Activated T-helper 2 cell treated with anti-CD3 and anti-CD28 coated beads, Interferon-gamma antibody, Interleukin-2, Interleukin-4, amounts not matched to agents 10 μg/mL and 5 μg/mL and 100 μg/mL, durations not matched to agents 14 hours and 24 hours and 36 hours (primary cell): ENCODE results near the gene MRAP2. TPM values are rescaled to one million over a fixed set of nuclear protein-coding genes. Genes with fewer than 3 reads are reported as not detected.

Experiments used
- DNase-seq: peaks from one replicate; pipeline ENCODE4 v3.0.0; 2021; ENCODE audit warnings: low spot score
- H3K27ac Mint-ChIP-seq: one replicate; pipeline ENCODE4 v1.8.0; 2021; ENCODE audit warnings: mixed read lengths
- H3K27me3 Mint-ChIP-seq: one replicate; pipeline ENCODE4 v1.8.0; 2021; ENCODE audit warnings: low read depth, mixed read lengths
- H3K36me3 Mint-ChIP-seq: one replicate; pipeline ENCODE4 v1.8.0; 2021; ENCODE audit warnings: low read depth, mixed read lengths
- H3K4me1 Mint-ChIP-seq: one replicate; pipeline ENCODE4 v1.8.0; 2021; ENCODE audit warnings: low read depth, mixed read lengths
- H3K4me3 Mint-ChIP-seq: one replicate; pipeline ENCODE4 v1.8.0; 2021; ENCODE audit warnings: low read depth, mild to moderate bottlenecking, moderate library complexity, mixed read lengths
- H3K9me3 Mint-ChIP-seq: one replicate; pipeline ENCODE4 v1.8.0; 2021; ENCODE audit warnings: mixed read lengths
- intact Hi-C: fragments of 100-400 bp; cut with micrococcal nuclease; formaldehyde crosslinking; loops from one replicate; pipeline ENCODE4 v1.15.1; 2023
- total RNA-seq: library from RNA; stranded (reverse); gene quantifications from 2 replicates; pipeline ENCODE4 v1.2.3, GENCODE V29; 2022

MRAP2 gene
- total RNA-seq, 1 donor from 2014 or later = 0.07 TPM

DNA sequence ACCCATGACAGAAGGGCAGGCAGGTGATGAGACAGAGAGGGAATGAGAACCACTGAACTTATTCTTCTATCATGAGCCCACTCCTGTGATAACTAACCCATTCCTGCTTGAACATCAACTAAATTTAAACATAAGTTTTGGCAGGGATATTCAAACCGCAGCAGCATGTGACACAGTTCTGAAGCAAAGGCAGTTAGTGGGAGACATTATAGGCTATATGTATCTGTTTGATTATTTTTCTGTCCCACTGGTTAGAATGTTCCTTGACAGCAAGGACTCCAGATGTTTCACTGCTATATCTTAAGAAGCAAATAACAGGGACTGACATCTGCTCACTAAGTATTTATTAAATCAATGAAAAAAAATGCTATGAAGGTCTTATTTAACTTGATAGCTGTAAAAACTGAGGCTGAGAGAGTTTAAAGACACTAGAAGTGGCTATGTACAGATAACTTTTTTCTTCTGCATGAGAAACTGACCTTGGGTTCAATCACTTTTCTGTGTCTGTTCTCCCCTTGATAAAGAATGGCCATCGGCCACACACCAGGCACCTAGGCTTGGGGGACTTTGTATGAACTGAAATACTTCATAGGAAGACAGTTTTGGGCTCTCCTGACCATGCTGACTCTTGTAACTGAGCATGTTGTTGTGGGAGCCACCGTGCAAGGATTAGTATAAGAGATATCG, 102.9 kb downstream of the MRAP2 start:
- no peak overlapping the region for H3K4me3 Mint-ChIP-seq
- H3K4me1 Mint-ChIP-seq = peaks cover 4% of the 10 kb centered on the region
- intact Hi-C loops = no loop called here
- DNase-seq = no peak
- H3K36me3 Mint-ChIP-seq = no peaks in the 10 kb centered on the region
- no peak overlapping the region for H3K27ac Mint-ChIP-seq
- peaks cover 2% of the 10 kb centered on the region for H3K9me3 Mint-ChIP-seq
- H3K27me3 Mint-ChIP-seq = no peaks in the 10 kb centered on the region

DNA sequence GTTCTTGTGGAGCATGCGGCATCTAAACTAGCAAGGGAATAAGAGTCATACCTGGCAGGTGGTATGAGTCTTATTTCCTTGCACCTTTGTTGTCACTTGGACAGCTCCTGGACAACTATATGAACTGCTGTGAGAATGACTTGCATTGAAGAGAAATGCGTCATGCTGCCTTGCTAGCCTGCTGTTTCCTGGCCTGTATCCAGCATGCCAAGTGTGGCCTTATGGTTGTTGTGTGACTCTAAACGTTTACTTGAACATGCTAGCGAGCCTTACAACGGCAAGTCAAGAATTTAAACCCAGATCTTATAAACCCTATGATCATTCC, 103.4 kb downstream of the MRAP2 start:
- H3K9me3 Mint-ChIP-seq = no peaks in the 10 kb centered on the region
- H3K4me3 Mint-ChIP-seq = no peak overlapping the region
- no peak for DNase-seq
- H3K27me3 Mint-ChIP-seq = no peaks in the 10 kb centered on the region
- H3K4me1 Mint-ChIP-seq = peaks cover 4% of the 10 kb centered on the region
- H3K36me3 Mint-ChIP-seq = no peaks in the 10 kb centered on the region
- no peak overlapping the region for H3K27ac Mint-ChIP-seq
- intact Hi-C loops = no loop called here

DNA sequence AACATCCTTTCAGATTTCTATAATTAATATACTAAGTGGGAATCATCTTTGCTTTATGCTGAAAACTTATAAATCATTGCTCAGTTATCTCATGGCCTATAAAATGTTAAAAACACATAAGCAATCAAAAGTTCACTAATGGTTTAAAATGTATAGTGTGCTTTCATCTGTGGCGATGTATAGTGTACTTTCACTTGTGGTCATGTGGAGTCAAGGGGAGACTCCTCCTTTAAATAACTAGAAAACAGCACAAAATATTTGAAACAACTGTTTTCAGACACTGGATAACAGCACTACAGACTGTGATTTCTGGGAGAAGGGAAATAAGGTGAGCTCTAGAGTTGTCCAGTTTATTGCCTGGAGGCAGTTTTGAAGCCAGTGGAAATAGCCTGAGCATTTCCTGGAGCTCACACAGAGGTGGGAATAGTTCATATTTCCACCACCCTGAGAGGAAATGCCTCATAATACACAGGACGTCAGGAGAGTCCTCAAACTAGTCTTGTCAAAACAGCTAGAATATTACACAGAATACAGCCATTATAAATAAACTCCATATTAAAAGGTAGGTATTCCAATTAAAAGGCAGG, 104.5 kb downstream of the MRAP2 start:
- Mint-ChIP-seq H3K4me3 (no peak overlapping the region), H3K4me1 (peaks cover 4% of the 10 kb centered on the region), H3K27me3 (no peaks in the 10 kb centered on the region), H3K27ac (no peak overlapping the region), H3K9me3 (no peaks in the 10 kb centered on the region), H3K36me3 (no peaks in the 10 kb centered on the region)
- DNase-seq = no peak
- intact Hi-C loops = no loop called here

DNA sequence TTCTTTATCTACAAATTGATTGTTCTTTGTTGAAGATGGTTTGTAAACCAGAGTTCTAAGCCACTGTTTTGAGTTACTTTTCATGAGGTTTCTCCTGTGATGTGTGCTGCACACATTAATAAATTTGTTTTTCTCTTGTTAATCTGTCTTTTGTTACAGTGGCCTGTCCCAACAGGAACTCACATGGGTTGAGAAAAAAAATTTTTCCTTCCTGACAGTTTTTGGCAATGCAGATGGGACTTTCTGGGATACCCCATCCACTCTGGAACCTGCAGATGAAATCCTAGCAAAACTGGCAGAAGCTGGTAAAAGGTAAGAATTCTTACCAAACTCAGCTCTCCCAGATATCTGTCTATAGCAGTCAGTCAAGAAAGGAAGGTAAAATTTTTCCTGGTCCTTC, 105.7 kb downstream of the MRAP2 start:
- DNase-seq = no peak
- Mint-ChIP-seq H3K4me3 (no peak overlapping the region), H3K36me3 (no peaks in the 10 kb centered on the region), H3K4me1 (peaks cover 4% of the 10 kb centered on the region), H3K27ac (no peak overlapping the region), H3K27me3 (no peaks in the 10 kb centered on the region), H3K9me3 (no peaks in the 10 kb centered on the region)
- intact Hi-C loops = no loop called here

Other genes starting within 250 kb of the MRAP2 start
- gene RIPPLY2, start 180.4 kb upstream of the MRAP2 start, total RNA-seq = not detected in 2 replicates
- 28.9 and 29.9 TPM in 2 replicates for gene CYB5R4, start 174.1 kb upstream of the MRAP2 start, total RNA-seq
- gene CEP162, start 193.9 kb downstream of the MRAP2 start, total RNA-seq = 3.3 and 4.2 TPM in 2 replicates